GM12878 (cell line): ENCODE results near the gene SP6.

Experiments used
- EGR1 ChIP-seq, 2 experiments: IDR thresholded peaks; 1 replicate in 1 of 2; 2 replicates in 1 of 2; pipeline ENCODE4 v1.6.1; 2011 to 2012; ENCODE audit warnings: low read depth in 2 of 2, low read length in 2 of 2, borderline replicate concordance in 1 of 2, mild to moderate bottlenecking in 1 of 2, moderate library complexity in 1 of 2
- EZH2 ChIP-seq: IDR thresholded peaks from 2 replicates; pipeline ENCODE4 v1.6.1; 2012; ENCODE audit warnings: low read depth, mild to moderate bottlenecking, control low read depth, inconsistent platforms, low read length, borderline replicate concordance; ENCODE audit not compliant: control insufficient read depth
- KAT2A ChIP-seq: conservative IDR thresholded peaks from 2 replicates; pipeline ENCODE4 v1.6.1; 2011; ENCODE audit warnings: low read depth, low read length; ENCODE audit not compliant: control insufficient read depth
- MXI1 ChIP-seq: fragments of 150-350 bp; IDR thresholded peaks from 2 replicates; pipeline ENCODE4 v1.6.1; 2011; ENCODE audit warnings: low read depth, mild to moderate bottlenecking, inconsistent platforms, low read length, improper control_type of control experiment
- RFX5 ChIP-seq: IDR thresholded peaks from 2 replicates; pipeline ENCODE4 v1.6.1; 2011; ENCODE audit warnings: low read depth, low read length, improper control_type of control experiment
- SMAD1 ChIP-seq: fragments of 450-650 bp; IDR thresholded peaks from 2 replicates; pipeline ENCODE4 v1.6.1; 2018; ENCODE audit warnings: mild to moderate bottlenecking, low read depth; ENCODE audit not compliant: partially characterized antibody
- ZNF24 ChIP-seq: fragments of 450-650 bp; IDR thresholded peaks from 2 replicates; pipeline ENCODE4 v1.6.1; 2017; ENCODE audit warnings: antibody characterized with exemption, mild to moderate bottlenecking
- TF ChIP-seq, protein P1 (sequence below): IDR thresholded peaks from 2 replicates; pipeline ENCODE4 v1.6.1; 2011; ENCODE audit warnings: low read depth, mild to moderate bottlenecking, low read length, moderate library complexity, borderline replicate concordance; ENCODE audit errors: extremely low read depth
- TF ChIP-seq, protein P2 (sequence below): IDR thresholded peaks from 2 replicates; pipeline ENCODE4 v1.6.1; 2012; ENCODE audit warnings: improper control_type of control experiment, low read depth, low read length; ENCODE audit not compliant: insufficient replicate concordance
- TF ChIP-seq, protein P3 (sequence below), 3 experiments: IDR thresholded peaks in 2 of 3; conservative IDR thresholded peaks in 1 of 3; 2 replicates each; pipeline ENCODE4 v1.5.1; 2011; ENCODE audit warnings: low read depth in 3 of 3, low read length in 3 of 3, mild to moderate bottlenecking in 3 of 3, control low read depth in 2 of 3, moderate library complexity in 2 of 3, inconsistent platforms in 1 of 3, mixed read lengths in 1 of 3; ENCODE audit not compliant: control insufficient read depth in 2 of 3, insufficient read depth in 1 of 3; ENCODE audit errors: extremely low read depth in 1 of 3
- TF ChIP-seq, protein P4 (sequence below): IDR thresholded peaks from 2 replicates; pipeline ENCODE4 v1.6.1; 2011; ENCODE audit warnings: low read depth, low read length, improper control_type of control experiment, borderline replicate concordance

DNA sequence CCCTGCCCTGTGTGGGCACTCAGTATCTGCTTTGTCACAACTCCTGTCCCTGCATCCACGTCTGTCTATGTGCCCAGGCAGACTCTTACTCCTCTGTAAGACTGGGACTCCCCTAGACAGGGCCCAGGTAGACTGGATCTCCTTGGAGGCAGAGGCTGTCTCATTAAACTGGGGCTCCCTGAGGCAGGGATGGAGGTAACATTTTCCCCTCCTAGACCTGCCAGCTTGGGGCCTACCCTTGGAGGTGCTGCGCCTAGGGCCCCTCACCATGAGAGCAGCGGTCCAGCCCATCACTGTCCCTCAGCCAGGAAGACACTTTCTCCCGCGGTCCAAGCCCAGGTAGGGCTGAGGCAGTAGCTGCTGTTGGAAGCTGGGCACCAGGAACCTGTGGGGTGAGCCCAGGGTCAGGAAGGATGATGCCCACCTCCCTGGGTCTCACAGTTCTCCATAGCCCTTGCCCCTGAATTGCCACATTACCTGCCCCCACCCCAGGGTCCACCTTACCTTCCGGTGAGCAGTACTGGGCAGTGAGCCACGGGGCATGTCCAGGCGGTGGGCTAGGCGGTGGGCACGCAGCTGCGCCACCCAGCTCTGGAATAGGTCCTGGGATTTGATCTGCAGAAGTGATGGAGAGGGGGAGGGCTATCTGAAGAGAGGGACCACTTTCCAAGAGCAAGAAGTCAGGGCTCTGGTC lies 32.8 kb downstream of the SP6 start:
- TF ChIP-seq, protein P1, sequence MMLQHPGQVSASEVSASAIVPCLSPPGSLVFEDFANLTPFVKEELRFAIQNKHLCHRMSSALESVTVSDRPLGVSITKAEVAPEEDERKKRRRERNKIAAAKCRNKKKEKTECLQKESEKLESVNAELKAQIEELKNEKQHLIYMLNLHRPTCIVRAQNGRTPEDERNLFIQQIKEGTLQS = no peak
- TF ChIP-seq, protein P2, sequence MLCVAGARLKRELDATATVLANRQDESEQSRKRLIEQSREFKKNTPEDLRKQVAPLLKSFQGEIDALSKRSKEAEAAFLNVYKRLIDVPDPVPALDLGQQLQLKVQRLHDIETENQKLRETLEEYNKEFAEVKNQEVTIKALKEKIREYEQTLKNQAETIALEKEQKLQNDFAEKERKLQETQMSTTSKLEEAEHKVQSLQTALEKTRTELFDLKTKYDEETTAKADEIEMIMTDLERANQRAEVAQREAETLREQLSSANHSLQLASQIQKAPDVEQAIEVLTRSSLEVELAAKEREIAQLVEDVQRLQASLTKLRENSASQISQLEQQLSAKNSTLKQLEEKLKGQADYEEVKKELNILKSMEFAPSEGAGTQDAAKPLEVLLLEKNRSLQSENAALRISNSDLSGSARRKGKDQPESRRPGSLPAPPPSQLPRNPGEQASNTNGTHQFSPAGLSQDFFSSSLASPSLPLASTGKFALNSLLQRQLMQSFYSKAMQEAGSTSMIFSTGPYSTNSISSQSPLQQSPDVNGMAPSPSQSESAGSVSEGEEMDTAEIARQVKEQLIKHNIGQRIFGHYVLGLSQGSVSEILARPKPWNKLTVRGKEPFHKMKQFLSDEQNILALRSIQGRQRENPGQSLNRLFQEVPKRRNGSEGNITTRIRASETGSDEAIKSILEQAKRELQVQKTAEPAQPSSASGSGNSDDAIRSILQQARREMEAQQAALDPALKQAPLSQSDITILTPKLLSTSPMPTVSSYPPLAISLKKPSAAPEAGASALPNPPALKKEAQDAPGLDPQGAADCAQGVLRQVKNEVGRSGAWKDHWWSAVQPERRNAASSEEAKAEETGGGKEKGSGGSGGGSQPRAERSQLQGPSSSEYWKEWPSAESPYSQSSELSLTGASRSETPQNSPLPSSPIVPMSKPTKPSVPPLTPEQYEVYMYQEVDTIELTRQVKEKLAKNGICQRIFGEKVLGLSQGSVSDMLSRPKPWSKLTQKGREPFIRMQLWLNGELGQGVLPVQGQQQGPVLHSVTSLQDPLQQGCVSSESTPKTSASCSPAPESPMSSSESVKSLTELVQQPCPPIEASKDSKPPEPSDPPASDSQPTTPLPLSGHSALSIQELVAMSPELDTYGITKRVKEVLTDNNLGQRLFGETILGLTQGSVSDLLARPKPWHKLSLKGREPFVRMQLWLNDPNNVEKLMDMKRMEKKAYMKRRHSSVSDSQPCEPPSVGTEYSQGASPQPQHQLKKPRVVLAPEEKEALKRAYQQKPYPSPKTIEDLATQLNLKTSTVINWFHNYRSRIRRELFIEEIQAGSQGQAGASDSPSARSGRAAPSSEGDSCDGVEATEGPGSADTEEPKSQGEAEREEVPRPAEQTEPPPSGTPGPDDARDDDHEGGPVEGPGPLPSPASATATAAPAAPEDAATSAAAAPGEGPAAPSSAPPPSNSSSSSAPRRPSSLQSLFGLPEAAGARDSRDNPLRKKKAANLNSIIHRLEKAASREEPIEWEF = no peak
- TF ChIP-seq ZNF24 (no peak), EZH2 (no peak), SMAD1 (no peak), MXI1 (no peak), RFX5 (no peak), EGR1 (IDR thresholded peaks at IDR 0.05; ENCODE audit: borderline replicate concordance in 1 of 2, low read depth in 2 of 2, low read length in 2 of 2) (no peak), KAT2A (no peak)
- TF ChIP-seq, protein P3, sequence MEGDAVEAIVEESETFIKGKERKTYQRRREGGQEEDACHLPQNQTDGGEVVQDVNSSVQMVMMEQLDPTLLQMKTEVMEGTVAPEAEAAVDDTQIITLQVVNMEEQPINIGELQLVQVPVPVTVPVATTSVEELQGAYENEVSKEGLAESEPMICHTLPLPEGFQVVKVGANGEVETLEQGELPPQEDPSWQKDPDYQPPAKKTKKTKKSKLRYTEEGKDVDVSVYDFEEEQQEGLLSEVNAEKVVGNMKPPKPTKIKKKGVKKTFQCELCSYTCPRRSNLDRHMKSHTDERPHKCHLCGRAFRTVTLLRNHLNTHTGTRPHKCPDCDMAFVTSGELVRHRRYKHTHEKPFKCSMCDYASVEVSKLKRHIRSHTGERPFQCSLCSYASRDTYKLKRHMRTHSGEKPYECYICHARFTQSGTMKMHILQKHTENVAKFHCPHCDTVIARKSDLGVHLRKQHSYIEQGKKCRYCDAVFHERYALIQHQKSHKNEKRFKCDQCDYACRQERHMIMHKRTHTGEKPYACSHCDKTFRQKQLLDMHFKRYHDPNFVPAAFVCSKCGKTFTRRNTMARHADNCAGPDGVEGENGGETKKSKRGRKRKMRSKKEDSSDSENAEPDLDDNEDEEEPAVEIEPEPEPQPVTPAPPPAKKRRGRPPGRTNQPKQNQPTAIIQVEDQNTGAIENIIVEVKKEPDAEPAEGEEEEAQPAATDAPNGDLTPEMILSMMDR (IDR thresholded peaks at IDR 0.05 in 2 of 3, conservative IDR thresholded peaks at IDR 0.05 in 1 of 3; ENCODE audit: control insufficient read depth in 2 of 3, extremely low read depth in 1 of 3, insufficient read depth in 1 of 3, low read depth in 3 of 3, low read length in 3 of 3) = no peak
- TF ChIP-seq, protein P4, sequence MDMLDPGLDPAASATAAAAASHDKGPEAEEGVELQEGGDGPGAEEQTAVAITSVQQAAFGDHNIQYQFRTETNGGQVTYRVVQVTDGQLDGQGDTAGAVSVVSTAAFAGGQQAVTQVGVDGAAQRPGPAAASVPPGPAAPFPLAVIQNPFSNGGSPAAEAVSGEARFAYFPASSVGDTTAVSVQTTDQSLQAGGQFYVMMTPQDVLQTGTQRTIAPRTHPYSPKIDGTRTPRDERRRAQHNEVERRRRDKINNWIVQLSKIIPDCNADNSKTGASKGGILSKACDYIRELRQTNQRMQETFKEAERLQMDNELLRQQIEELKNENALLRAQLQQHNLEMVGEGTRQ = no peak
